Lower leg skin (tissue), 3 donors: ENCODE measurements around the gene FAM83E.

Source experiments
- CTCF ChIP-seq, 3 donors: fragments of 450-650 bp; IDR thresholded peaks; one replicate each; pipeline ENCODE4 v1.5.1; 2016; ENCODE audit warnings: antibody characterized with exemption in 3 of 3, mild to moderate bottlenecking in 3 of 3, moderate library complexity in 2 of 3
- POLR2A ChIP-seq, 2 donors: fragments of 450-650 bp; IDR thresholded peaks; one replicate each; pipeline ENCODE4 v1.6.1; 2016 to 2017; ENCODE audit warnings: antibody characterized with exemption in 2 of 2, mild to moderate bottlenecking in 1 of 2, moderate library complexity in 1 of 2

DNA sequence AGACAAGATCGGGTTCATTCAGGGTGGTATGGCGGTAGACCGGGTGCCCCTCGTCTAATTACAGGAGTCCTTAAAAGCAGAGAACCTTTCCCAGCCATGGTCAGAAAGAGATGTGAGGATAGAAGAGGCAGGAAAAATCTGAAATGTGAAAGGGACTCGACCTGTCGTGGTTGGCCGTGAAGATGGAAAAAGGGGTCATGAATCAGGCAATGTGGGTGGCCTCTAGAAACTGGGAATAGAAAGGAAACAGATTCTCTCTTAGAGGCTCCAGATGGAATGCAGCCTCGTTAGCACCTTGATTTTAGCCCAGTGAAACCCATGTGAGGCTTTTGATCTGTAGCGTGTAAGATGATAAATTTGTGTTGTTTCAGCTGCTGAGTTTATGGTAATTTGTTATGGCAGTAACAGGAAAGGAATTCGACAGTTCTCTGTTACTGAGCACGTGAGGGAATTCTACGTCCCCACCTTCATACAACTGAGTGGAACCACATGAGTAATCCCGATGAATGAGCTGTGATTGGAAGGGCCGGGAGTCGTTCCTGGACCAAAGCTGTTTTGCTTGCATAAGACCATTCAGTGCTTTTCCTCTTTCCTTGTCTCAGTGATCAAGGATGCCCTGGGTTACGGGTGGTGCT is 42.1 kb upstream of the FAM83E start:
- no peak for TF ChIP-seq CTCF (IDR thresholded peaks at IDR 0.05)
- no peak for TF ChIP-seq POLR2A (IDR thresholded peaks at IDR 0.05)
